SK-N-SH (cell line): ENCODE data around the gene TNIP3. TPM values are rescaled to one million over a fixed set of nuclear protein-coding genes. Genes with fewer than 3 reads are reported as not detected.
A peak's percentile ranks its signal among the peaks of the same experiment; 100 is the strongest.

ENCODE experiments used
- CTCF ChIA-PET: fragments of 300-600, 350-600 bp; formaldehyde crosslinking; extraction: SDS; loops from one replicate; lab custom pipeline; 2021; lab: Yijun Ruan, JAX
- POLR2A ChIA-PET: fragments of 350-600 bp; sonication (Branson Sonifier 250); formaldehyde crosslinking; extraction: SDS; loops from one replicate; lab custom pipeline; 2020; ENCODE audit warnings: antibody characterized with exemption, inconsistent platforms; lab: Yijun Ruan, JAX
- DNase-seq: peaks from one replicate; pipeline ENCODE4 v3.0.0; 2012
- H2AFZ ChIP-seq: fragments of 200-600 bp; sonication (generic); 2 replicates; pipeline ENCODE4 v1.8.1; 2016; ENCODE audit warnings: antibody characterized with exemption, mild to moderate bottlenecking, low read depth
- H3F3A ChIP-seq: fragments of 200-600 bp; sonication (generic); replicated peaks from 2 replicates; pipeline ENCODE3; 2016; ENCODE audit warnings: antibody characterized with exemption, mild to moderate bottlenecking; ENCODE audit not compliant: insufficient read depth
- H3K27ac ChIP-seq, 2 experiments: fragments of 200-500 bp in 1 of 2; fragments of 200-600 bp in 1 of 2; sonication (Bioruptor generic) in 1 of 2; sonication (generic), shearing (Covaris generic) in 1 of 2; 2 replicates each; pipeline versions ENCODE4 v1.5.1 to v1.6.1; 2014 to 2016; ENCODE audit warnings: low read depth in 2 of 2, inconsistent platforms in 1 of 2, low read length in 1 of 2, mild to moderate bottlenecking in 1 of 2, mixed read lengths in 1 of 2
- H3K27me3 ChIP-seq: fragments of 200-600 bp; sonication (generic), shearing (Covaris generic); 2 replicates; pipeline ENCODE4 v1.6.1; 2016; ENCODE audit warnings: mixed run types; ENCODE audit not compliant: insufficient read depth
- H3K36me3 ChIP-seq, 2 experiments: fragments of 200-500 bp in 1 of 2; fragments of 200-600 bp in 1 of 2; sonication (Bioruptor generic) in 1 of 2; sonication (generic) in 1 of 2; replicated peaks in 1 of 2; 2 replicates each; pipeline versions ENCODE3 to v1.5.1; 2014 to 2016; ENCODE audit warnings: low read length in 1 of 2, mild to moderate bottlenecking in 1 of 2; ENCODE audit not compliant: insufficient read depth in 2 of 2, control insufficient read depth in 1 of 2
- H3K4me1 ChIP-seq, 2 experiments: fragments of 200-500 bp in 1 of 2; fragments of 200-600 bp in 1 of 2; sonication (Bioruptor generic) in 1 of 2; sonication (generic), shearing (Covaris generic) in 1 of 2; 2 replicates each; pipeline versions ENCODE4 v1.5.1 to v1.6.1; 2014 to 2016; ENCODE audit warnings: low read depth in 1 of 2, low read length in 1 of 2, mixed run types in 1 of 2; ENCODE audit not compliant: insufficient read depth in 2 of 2, control insufficient read depth in 1 of 2
- H3K4me2 ChIP-seq: fragments of 200-600 bp; sonication (generic), shearing (Covaris generic); 2 replicates; pipeline ENCODE4 v1.6.1; 2017; ENCODE audit warnings: mixed run types
- H3K4me3 ChIP-seq, 2 experiments: fragments of 200-500 bp in 1 of 2; fragments of 200-600 bp in 1 of 2; sonication (Bioruptor generic) in 1 of 2; sonication (generic), shearing (Covaris generic) in 1 of 2; 2 replicates each; pipeline versions ENCODE4 v1.5.1 to v1.8.1; 2014 to 2016; ENCODE audit warnings: low read depth in 2 of 2, inconsistent platforms in 1 of 2, low read length in 1 of 2, mild to moderate bottlenecking in 1 of 2, mixed read lengths in 1 of 2, moderate library complexity in 1 of 2
- H3K79me2 ChIP-seq: fragments of 200-600 bp; sonication (generic); 2 replicates; pipeline ENCODE4 v1.8.1; 2017; ENCODE audit warnings: mild to moderate bottlenecking; ENCODE audit not compliant: insufficient read depth
- H3K9ac ChIP-seq: fragments of 200-600 bp; sonication (generic); 2 replicates; pipeline ENCODE4 v1.6.1; 2017; ENCODE audit warnings: mixed run types
- H3K9me2 ChIP-seq: fragments of 200-600 bp; sonication (generic); 2 replicates; pipeline ENCODE4 v1.6.1; 2017; ENCODE audit warnings: mixed run types
- H3K9me3 ChIP-seq: fragments of 200-600 bp; sonication (generic); 2 replicates; pipeline ENCODE4 v1.6.1; 2017; ENCODE audit warnings: mixed run types, mild to moderate bottlenecking, moderate library complexity
- H4K20me1 ChIP-seq: fragments of 200-600 bp; sonication (generic); 2 replicates; pipeline ENCODE4 v1.6.1; 2017; ENCODE audit warnings: mild to moderate bottlenecking, mixed run types; ENCODE audit not compliant: insufficient read depth
- CTCF ChIP-seq: fragments of 200-600 bp; sonication (generic); IDR thresholded peaks from 2 replicates; pipeline ENCODE4 v1.6.1; 2017; ENCODE audit warnings: antibody characterized with exemption, mild to moderate bottlenecking, moderate library complexity
- EP300 ChIP-seq, 2 experiments: IDR thresholded peaks; 2 replicates each; pipeline versions ENCODE4 v1.4.0 to v1.6.1; 2012; ENCODE audit warnings: borderline replicate concordance in 1 of 2, low read depth in 1 of 2, low read length in 1 of 2
- EZH2phosphoT487 ChIP-seq: fragments of 200-600 bp; sonication (generic); IDR thresholded peaks from 2 replicates; pipeline ENCODE4 v1.6.1; 2017; ENCODE audit warnings: low read depth, mixed run types, mild to moderate bottlenecking, antibody characterized with exemption, moderate library complexity, borderline replicate concordance
- FOXJ3 ChIP-seq: sonication (generic); formaldehyde crosslinking; IDR thresholded peaks from 2 replicates; pipeline ENCODE4 v1.5.1; 2020; ENCODE audit warnings: mild to moderate bottlenecking, missing genetic modification reagents
- GABPA ChIP-seq: IDR thresholded peaks from 2 replicates; pipeline ENCODE4 v1.4.0; 2012; ENCODE audit warnings: low read depth, mild to moderate bottlenecking
- GATA2 ChIP-seq: sonication (generic); formaldehyde crosslinking; IDR thresholded peaks from 2 replicates; pipeline ENCODE4 v1.5.0; 2020; ENCODE audit warnings: mild to moderate bottlenecking, missing genetic modification reagents
- MAX ChIP-seq: IDR thresholded peaks from 2 replicates; pipeline ENCODE4 v1.4.0; 2012; ENCODE audit warnings: low read depth
- MEF2A ChIP-seq: IDR thresholded peaks from 2 replicates; pipeline ENCODE4 v1.4.0; 2012; ENCODE audit warnings: low read depth, borderline replicate concordance
- NRF1 ChIP-seq: IDR thresholded peaks from 2 replicates; pipeline ENCODE4 v1.6.1; 2012; ENCODE audit warnings: low read depth, mild to moderate bottlenecking, low read length
- RAD21 ChIP-seq: IDR thresholded peaks from 2 replicates; pipeline ENCODE4 v1.6.1; 2012; ENCODE audit warnings: mild to moderate bottlenecking, low read length
- RCOR1 ChIP-seq: fragments of 150-350 bp; IDR thresholded peaks from 2 replicates; pipeline ENCODE4 v1.6.1; 2017; ENCODE audit warnings: antibody characterized with exemption, low read length
- REST ChIP-seq: IDR thresholded peaks from 2 replicates; pipeline ENCODE4 v1.6.1; 2012; ENCODE audit warnings: mild to moderate bottlenecking, low read depth, low read length, moderate library complexity
- RXRA ChIP-seq: IDR thresholded peaks from 2 replicates; pipeline ENCODE4 v1.4.0; 2012; ENCODE audit warnings: low read depth, mild to moderate bottlenecking, borderline replicate concordance
- TEAD4 ChIP-seq: IDR thresholded peaks from 2 replicates; pipeline ENCODE4 v1.4.0; 2012; ENCODE audit warnings: mild to moderate bottlenecking, borderline replicate concordance; ENCODE audit not compliant: insufficient read depth
- USF2 ChIP-seq: fragments of 150-350 bp; IDR thresholded peaks from 2 replicates; pipeline ENCODE4 v1.6.1; 2017; ENCODE audit warnings: antibody characterized with exemption, low read length, low read depth, borderline replicate concordance
- YY1 ChIP-seq: IDR thresholded peaks from 2 replicates; pipeline ENCODE4 v1.4.0; 2012; ENCODE audit warnings: low read depth, mild to moderate bottlenecking
- WGBS: methylation state at CpG from one replicate; pipeline ENCODE4 v1.1.6; 2017; ENCODE audit warnings: low lambda C conversion rate; 5-methylcytosine and 5-hydroxymethylcytosine counted together
- polyA plus RNA-seq, 3 experiments: library from polyadenylated mRNA; depleted of rRNA; stranded (reverse); fragments of >200 nt; gene quantifications; 2 replicates each; pipeline ENCODE4 v1.2.3, GENCODE V29; 2012

Gene TNIP3
- polyA plus RNA-seq, 1 of the 3 experiments (the other 2 are of a cell fraction), result 0.15 TPM

GRCh38 chr4:121154103-121154515, 10.0 kb downstream of the TNIP3 start:
- H3K9ac ChIP-seq, result no peak overlapping the region
- peaks cover 5 to 9% of the 10 kb centered on the region in 2 experiments; a peak in 2 of 4 replicates for H3K4me1 ChIP-seq
- H3K4me3 ChIP-seq, result no peak overlapping the region
- H4K20me1 ChIP-seq, result no peaks in the 10 kb centered on the region
- H3K27me3 ChIP-seq, result no peaks in the 10 kb centered on the region
- no peak for DNase-seq
- H3F3A ChIP-seq, result peaks cover 4% of the 10 kb centered on the region
- no peak overlapping the region for H3K4me2 ChIP-seq
- H3K9me3 ChIP-seq, result no peaks in the 10 kb centered on the region
- no peaks in the 10 kb centered on the region for H3K79me2 ChIP-seq
- peak overlapping the region; percentile 21; the same call in 1 of the 2 replicates for H2AFZ ChIP-seq
- peaks cover 5% of the 10 kb centered on the region; the same call in 1 of the 2 replicates for H3K9me2 ChIP-seq
- no peaks in the 10 kb centered on the region for H3K36me3 ChIP-seq
- WGBS, result 87% methylated on average over 4 of the region's 4 CpGs
- no peak overlapping the region for H3K27ac ChIP-seq
- ChIA-PET CTCF (interaction anchor here (2.8 kb wide), 1 partner anchor 38 kb away, joined by 11 read pairs; no protein-coding TSS in a partner anchor), POLR2A (no interaction called here)
- TF ChIP-seq CTCF, result no peak
- no peak for TF ChIP-seq NRF1
- no peak for TF ChIP-seq RAD21
- TF ChIP-seq USF2, result no peak
- TF ChIP-seq RCOR1, result no peak
- no peak for TF ChIP-seq REST
- TF ChIP-seq GABPA, result no peak
- no peak for TF ChIP-seq MEF2A
- TF ChIP-seq, all 33 proteins: peak for 0

- Histone ChIP-seq H4K20me1 (no peaks in the 10 kb centered on the region), H3K27me3 (no peaks in the 10 kb centered on the region), H3K4me1 (peaks cover 3 to 9% of the 10 kb centered on the region in 2 experiments; a peak in 2 of 4 replicates), H3K27ac (no peak overlapping the region), H3K9me3 (no peaks in the 10 kb centered on the region), H3K4me3 (no peak overlapping the region), H3K4me2 (no peak overlapping the region), H3K79me2 (no peaks in the 10 kb centered on the region), H3K36me3 (no peaks in the 10 kb centered on the region), H3K9ac (no peak overlapping the region), H3F3A (peaks cover 10% of the 10 kb centered on the region), H2AFZ (no peak overlapping the region), H3K9me2 (peaks cover 5% of the 10 kb centered on the region; the same call in 1 of the 2 replicates)
- ChIA-PET CTCF (interaction anchor here (0.7 to 1.0 kb wide), 2 partner anchors 10 to 996 kb away, joined by 3 read pairs; no protein-coding TSS in a partner anchor), POLR2A (no interaction called here)
- 75% methylated on average over 1 of the region's 1 CpG for WGBS
- DNase-seq, result no peak
- TF ChIP-seq TEAD4 (no peak), FOXJ3 (CRISPR knock-in tag) (no peak), REST (no peak), EP300 (IDR thresholded peaks at IDR 0.05; ENCODE audit: borderline replicate concordance in 1 of 2, low read depth in 1 of 2, low read length in 1 of 2) (no peak), EZH2phosphoT487 (no peak), MAX (no peak), RXRA (no peak), NRF1 (no peak), RAD21 (no peak), YY1 (no peak), GATA2 (CRISPR knock-in tag) (no peak)
Observed at GRCh38 chr4:121151942-121152341, 12.2 kb downstream of the TNIP3 start.
